ENCODE measurements around the gene PPIL3. TPM values are rescaled to one million over a fixed set of nuclear protein-coding genes. Genes with fewer than 3 reads are reported as not detected.

Gene PPIL3
- total RNA-seq, 2 donors from 2014 or later, result 6.9 to 7.0 TPM

DNA sequence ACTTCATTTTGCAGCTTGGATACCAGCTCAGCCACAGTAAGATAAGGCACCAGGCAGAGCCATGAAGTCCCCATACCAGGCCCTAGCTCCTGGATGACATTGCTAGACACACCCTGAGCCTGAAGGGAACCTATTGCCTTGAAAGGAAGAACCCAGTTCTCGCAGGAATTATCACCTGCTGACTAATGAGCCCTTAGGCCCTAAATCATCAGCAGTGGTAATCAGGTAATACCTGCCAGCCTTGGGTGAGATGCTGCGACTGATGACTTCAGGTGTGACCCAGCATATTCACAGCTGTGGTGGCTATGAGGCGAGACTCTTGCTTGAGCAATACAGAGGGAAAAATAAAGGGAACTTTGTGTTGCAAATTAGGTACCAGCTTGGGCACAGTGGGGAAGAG, 49.4 kb downstream of the PPIL3 start:
- Histone ChIP-seq H3K4me1 (no peaks in the 10 kb centered on the region), H3K27me3 (no peaks in the 10 kb centered on the region), H3K9me3 (no peaks in the 10 kb centered on the region), H3K36me3 (replicated peaks in 1 of 2; ENCODE audit: insufficient read depth in 1 of 2, low read depth in 2 of 2) (no peaks in the 10 kb centered on the region), H3K27ac (no peak overlapping the region), H3K4me3 (no peak overlapping the region)
- DNase-seq (no peak), ATAC-seq (no peak)
- WGBS, 2 donors, result 87 to 96% methylated on average over 3 of the region's 3 CpGs
- intact Hi-C loops (cut with DNase I), result no loop called here
- TF ChIP-seq, protein P1, sequence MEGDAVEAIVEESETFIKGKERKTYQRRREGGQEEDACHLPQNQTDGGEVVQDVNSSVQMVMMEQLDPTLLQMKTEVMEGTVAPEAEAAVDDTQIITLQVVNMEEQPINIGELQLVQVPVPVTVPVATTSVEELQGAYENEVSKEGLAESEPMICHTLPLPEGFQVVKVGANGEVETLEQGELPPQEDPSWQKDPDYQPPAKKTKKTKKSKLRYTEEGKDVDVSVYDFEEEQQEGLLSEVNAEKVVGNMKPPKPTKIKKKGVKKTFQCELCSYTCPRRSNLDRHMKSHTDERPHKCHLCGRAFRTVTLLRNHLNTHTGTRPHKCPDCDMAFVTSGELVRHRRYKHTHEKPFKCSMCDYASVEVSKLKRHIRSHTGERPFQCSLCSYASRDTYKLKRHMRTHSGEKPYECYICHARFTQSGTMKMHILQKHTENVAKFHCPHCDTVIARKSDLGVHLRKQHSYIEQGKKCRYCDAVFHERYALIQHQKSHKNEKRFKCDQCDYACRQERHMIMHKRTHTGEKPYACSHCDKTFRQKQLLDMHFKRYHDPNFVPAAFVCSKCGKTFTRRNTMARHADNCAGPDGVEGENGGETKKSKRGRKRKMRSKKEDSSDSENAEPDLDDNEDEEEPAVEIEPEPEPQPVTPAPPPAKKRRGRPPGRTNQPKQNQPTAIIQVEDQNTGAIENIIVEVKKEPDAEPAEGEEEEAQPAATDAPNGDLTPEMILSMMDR (IDR thresholded peaks at IDR 0.05), result no peak

DNA sequence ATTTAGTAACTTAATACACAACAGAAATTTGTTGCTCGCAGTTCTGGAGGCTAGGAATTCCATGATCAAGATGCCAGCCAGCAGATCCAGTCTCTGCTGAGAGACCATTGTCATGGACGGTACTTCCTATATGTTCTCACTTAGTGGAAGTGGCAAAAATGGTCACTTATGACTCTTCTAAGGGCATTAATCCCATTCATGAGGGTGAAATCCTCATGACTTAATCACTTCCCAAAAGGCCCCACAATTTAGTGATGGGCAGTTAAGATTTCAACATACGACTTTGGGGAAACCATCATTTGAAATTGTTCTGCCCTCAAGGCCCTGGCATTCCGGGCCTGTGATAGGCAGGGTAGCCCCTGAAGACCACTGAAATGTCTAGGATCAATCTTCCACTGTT, 54.2 kb downstream of the PPIL3 start:
- Histone ChIP-seq H3K4me3 (no peak overlapping the region), H3K27me3 (no peaks in the 10 kb centered on the region), H3K4me1 (no peaks in the 10 kb centered on the region), H3K27ac (no peak overlapping the region), H3K36me3 (replicated peaks in 1 of 2; ENCODE audit: insufficient read depth in 1 of 2, low read depth in 2 of 2) (no peaks in the 10 kb centered on the region), H3K9me3 (no peaks in the 10 kb centered on the region)
- intact Hi-C loops (cut with DNase I), result no loop called here
- DNase-seq (no peak), ATAC-seq (no peak)
- 78 to 91% methylated on average over 4 of the region's 4 CpGs for WGBS, 2 donors
- TF ChIP-seq, protein P1 (IDR thresholded peaks at IDR 0.05), result no peak
- no peak for TF ChIP-seq POLR2A (IDR thresholded peaks at IDR 0.05)

DNA sequence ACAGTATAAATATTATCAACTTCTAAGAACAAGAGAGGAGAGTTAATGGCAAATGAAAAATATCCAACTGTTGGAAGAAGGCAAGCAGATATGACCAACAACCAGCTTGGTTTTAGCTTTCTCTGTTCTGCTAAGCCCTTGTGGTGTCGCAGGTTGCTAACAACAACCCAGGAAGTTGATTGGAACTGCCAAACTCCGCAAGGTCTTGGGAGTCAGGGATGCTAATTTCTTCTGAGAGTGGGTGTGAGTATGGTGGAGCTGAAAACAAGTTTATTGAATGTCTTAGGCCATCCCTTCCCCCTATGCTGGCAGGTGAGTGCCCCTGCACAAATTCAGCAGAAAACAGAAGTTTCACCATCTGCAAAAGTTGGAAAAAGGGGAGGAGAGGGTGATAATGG, 59.6 kb downstream of the PPIL3 start:
- H3K27me3 ChIP-seq, result no peaks in the 10 kb centered on the region
- H3K9me3 ChIP-seq, result no peaks in the 10 kb centered on the region
- intact Hi-C loops (cut with DNase I), result no loop called here
- no peaks in the 10 kb centered on the region for H3K36me3 ChIP-seq (replicated peaks in 1 of 2; ENCODE audit: insufficient read depth in 1 of 2, low read depth in 2 of 2)
- TF ChIP-seq, protein P1 (IDR thresholded peaks at IDR 0.05), result no peak
- TF ChIP-seq POLR2A (IDR thresholded peaks at IDR 0.05), result no peak
- ATAC-seq (no peak), DNase-seq (no peak)
- 81 to 92% methylated on average over 2 of the region's 2 CpGs for WGBS, 2 donors
- H3K27ac ChIP-seq, result no peak overlapping the region
- no peaks in the 10 kb centered on the region for H3K4me1 ChIP-seq
- no peak overlapping the region for H3K4me3 ChIP-seq

DNA sequence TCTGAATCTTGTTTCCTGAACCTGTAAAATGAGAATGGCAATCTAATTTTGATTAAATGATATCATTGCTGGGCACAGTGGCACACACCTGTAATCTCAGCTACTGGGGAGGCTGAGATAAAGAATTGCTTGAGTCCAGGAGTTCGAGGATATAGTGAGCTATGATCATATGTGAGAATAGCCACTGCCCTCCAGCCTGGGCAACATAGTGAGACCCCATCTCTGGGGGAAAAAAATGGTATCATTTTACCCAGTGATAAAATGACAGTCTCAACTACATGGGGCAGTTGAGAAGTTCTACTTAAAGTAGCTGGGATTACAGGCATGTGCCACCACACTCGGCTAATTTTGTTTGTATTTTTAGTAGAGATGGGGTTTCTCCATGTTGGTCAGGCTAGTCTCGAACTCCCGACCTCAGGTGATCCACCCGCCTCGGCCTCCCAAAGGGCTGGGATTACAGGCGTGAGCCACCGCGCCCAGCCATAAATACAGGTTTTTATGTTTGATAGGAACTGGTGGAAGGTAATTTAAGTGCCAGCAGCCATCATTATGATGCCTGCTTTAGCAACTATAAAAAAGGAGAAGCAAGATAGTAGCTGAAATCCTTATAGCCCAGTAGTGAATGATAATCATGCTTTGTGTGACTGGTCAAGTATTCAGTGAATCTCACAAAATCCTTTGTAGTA, 60.2 kb downstream of the PPIL3 start:
- ATAC-seq, result no peak
- Histone ChIP-seq H3K36me3 (replicated peaks in 1 of 2; ENCODE audit: insufficient read depth in 1 of 2, low read depth in 2 of 2) (no peaks in the 10 kb centered on the region), H3K27ac (no peak overlapping the region), H3K27me3 (no peaks in the 10 kb centered on the region), H3K9me3 (no peaks in the 10 kb centered on the region), H3K4me3 (no peak overlapping the region), H3K4me1 (no peaks in the 10 kb centered on the region)
- DNase-seq, result no peak
- intact Hi-C loops (cut with DNase I), result no loop called here
- 86 to 96% methylated on average over 9 of the region's 9 CpGs for WGBS, 2 donors
- no peak for TF ChIP-seq POLR2A (IDR thresholded peaks at IDR 0.05)
- TF ChIP-seq, protein P1 (IDR thresholded peaks at IDR 0.05), result no peak

DNA sequence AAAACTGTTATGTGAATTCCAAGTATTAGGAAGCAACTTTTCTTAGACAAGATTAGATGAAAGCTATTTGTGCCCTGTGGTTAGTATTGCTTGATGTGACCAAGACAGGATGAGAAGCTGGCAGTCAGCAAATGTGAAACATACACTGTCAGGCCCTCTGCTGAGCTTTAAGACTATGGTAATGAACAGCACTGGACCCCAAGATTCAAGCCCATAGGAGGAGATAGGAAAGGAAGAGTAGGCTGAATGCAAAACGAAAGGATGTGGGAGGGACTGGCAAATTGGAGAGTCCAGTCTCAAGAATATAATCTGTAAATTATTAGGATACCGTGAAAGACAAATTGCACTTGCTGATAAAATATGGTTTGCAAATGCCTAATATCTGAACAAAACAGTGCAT, 60.8 kb downstream of the PPIL3 start:
- Histone ChIP-seq H3K9me3 (no peaks in the 10 kb centered on the region), H3K4me3 (no peak overlapping the region), H3K4me1 (no peaks in the 10 kb centered on the region), H3K27ac (no peak overlapping the region), H3K27me3 (no peaks in the 10 kb centered on the region), H3K36me3 (replicated peaks in 1 of 2; ENCODE audit: insufficient read depth in 1 of 2, low read depth in 2 of 2) (no peaks in the 10 kb centered on the region)
- intact Hi-C loops (cut with DNase I), result no loop called here
- TF ChIP-seq, protein P1 (IDR thresholded peaks at IDR 0.05), result no peak
- no peak for TF ChIP-seq POLR2A (IDR thresholded peaks at IDR 0.05)
- WGBS, 2 donors, result 53 to 69% methylated on average over 2 of the region's 2 CpGs
- DNase-seq, result no peak
- no peak for ATAC-seq

All from body of pancreas (tissue), 4 donors.